GM23338 (cell line): ENCODE results near the gene MYO9A. TPM values are rescaled to one million over a fixed set of nuclear protein-coding genes. Genes with fewer than 3 reads are reported as not detected.
"Not testable (repeated sequence)": the region's sequence is repeated elsewhere in the genome, so short reads cannot be mapped to it uniquely, and the experiment has no call there.

Experiments used
- ATAC-seq: fragments of 200-7000 bp; cut with Tn5 transposase; 3 replicates; pipeline ENCODE4 v1.9.1; 2020
- DNase-seq: peaks from one replicate; pipeline ENCODE4 v3.0.0-alpha.2; 2015; ENCODE audit warnings: low spot score
- H2AFZ ChIP-seq: fragments of 200-600 bp; sonication (generic); 2 replicates; pipeline ENCODE4 v1.8.0; 2016; ENCODE audit warnings: antibody characterized with exemption, mild to moderate bottlenecking, moderate library complexity
- H3F3A ChIP-seq: fragments of 200-600 bp; sonication (generic); replicated peaks from 2 replicates; pipeline ENCODE4 v1.8.0; 2017; ENCODE audit warnings: antibody characterized with exemption, mixed run types, low read depth
- H3K27ac ChIP-seq: fragments of 200-600 bp; sonication (generic); 2 replicates; pipeline ENCODE4 v1.6.1; 2016; ENCODE audit warnings: low read depth
- H3K27me3 ChIP-seq: fragments of 200-600 bp; sonication (generic); 2 replicates; pipeline ENCODE4 v1.8.0; 2016; ENCODE audit warnings: mild to moderate bottlenecking, mixed run types, moderate library complexity; ENCODE audit not compliant: insufficient read depth
- H3K36me3 ChIP-seq: fragments of 200-600 bp; sonication (generic); 2 replicates; pipeline ENCODE4 v1.8.0; 2016; ENCODE audit warnings: mild to moderate bottlenecking; ENCODE audit not compliant: insufficient read depth
- H3K4me1 ChIP-seq: fragments of 200-600 bp; sonication (generic); 2 replicates; pipeline ENCODE4 v1.8.0; 2016; ENCODE audit warnings: mild to moderate bottlenecking, moderate library complexity; ENCODE audit not compliant: insufficient read depth
- H3K4me2 ChIP-seq: fragments of 200-600 bp; sonication (generic); 2 replicates; pipeline ENCODE4 v1.7.1; 2017; ENCODE audit warnings: mixed run types
- H3K4me3 ChIP-seq: fragments of 200-600 bp; sonication (generic); 2 replicates; pipeline ENCODE4 v1.6.1; 2016; ENCODE audit warnings: mixed run types
- H3K79me2 ChIP-seq: fragments of 200-600 bp; sonication (generic); replicated peaks from 2 replicates; pipeline ENCODE4 v1.8.0; 2017; ENCODE audit warnings: mild to moderate bottlenecking; ENCODE audit not compliant: insufficient read depth
- H3K9me2 ChIP-seq: fragments of 200-600 bp; sonication (generic); 2 replicates; pipeline ENCODE4 v1.8.0; 2017; ENCODE audit not compliant: insufficient read depth
- H4K20me1 ChIP-seq: fragments of 200-600 bp; sonication (generic); replicated peaks from 2 replicates; pipeline ENCODE4 v1.8.0; 2017; ENCODE audit warnings: mild to moderate bottlenecking; ENCODE audit not compliant: insufficient read depth
- H3K27ac Mint-ChIP-seq: 2 replicates; pipeline ENCODE4 v1.8.0; 2020; ENCODE audit warnings: inconsistent platforms, mild to moderate bottlenecking, moderate library complexity, mixed read lengths
- H3K27me3 Mint-ChIP-seq: 3 replicates; pipeline ENCODE4 v1.8.0; 2022; ENCODE audit warnings: low read depth, mild to moderate bottlenecking, moderate library complexity, mixed read lengths, inconsistent platforms; ENCODE audit not compliant: insufficient read depth, poor library complexity
- H3K36me3 Mint-ChIP-seq: 3 replicates; pipeline ENCODE4 v1.8.0; 2021; ENCODE audit warnings: low read depth, mild to moderate bottlenecking, inconsistent platforms, moderate library complexity, mixed read lengths
- H3K4me1 Mint-ChIP-seq: 3 replicates; pipeline ENCODE4 v1.8.0; 2020; ENCODE audit warnings: mild to moderate bottlenecking, inconsistent platforms, mixed read lengths
- H3K4me3 Mint-ChIP-seq: 3 replicates; pipeline ENCODE4 v1.8.0; 2021; ENCODE audit warnings: moderate library complexity, mild to moderate bottlenecking, inconsistent platforms, mixed read lengths
- H3K9me3 Mint-ChIP-seq: 3 replicates; pipeline ENCODE4 v1.8.0; 2020; ENCODE audit warnings: moderate library complexity, mild to moderate bottlenecking, inconsistent platforms, mixed read lengths
- CTCF ChIP-seq, 2 experiments: fragments of 200-600 bp in 1 of 2; sonication (generic) in 1 of 2; conservative IDR thresholded peaks; 2 replicates each; pipeline versions ENCODE4 v1.5.1 to v1.6.1; 2016 to 2017; ENCODE audit warnings: antibody characterized with exemption in 2 of 2, low read depth in 2 of 2, mild to moderate bottlenecking in 2 of 2, moderate library complexity in 1 of 2
- ETS1 ChIP-seq: IDR thresholded peaks from 2 replicates; pipeline ENCODE4 v1.6.1; 2016; ENCODE audit warnings: antibody characterized with exemption
- EZH2 ChIP-seq: fragments of 200-600 bp; sonication (generic); IDR thresholded peaks from one replicate; pipeline ENCODE4 v1.8.0; 2017; ENCODE audit warnings: antibody characterized with exemption, mild to moderate bottlenecking, low read depth; ENCODE audit not compliant: unreplicated experiment
- JUNB ChIP-seq: IDR thresholded peaks from one replicate; pipeline ENCODE4 v1.6.1; 2016; ENCODE audit warnings: antibody characterized with exemption; ENCODE audit not compliant: unreplicated experiment
- REST ChIP-seq: IDR thresholded peaks from one replicate; pipeline ENCODE4 v1.6.1; 2018; ENCODE audit warnings: antibody characterized with exemption; ENCODE audit not compliant: unreplicated experiment
- STAT1 ChIP-seq: IDR thresholded peaks from one replicate; pipeline ENCODE4 v1.6.1; 2016; ENCODE audit warnings: antibody characterized with exemption; ENCODE audit not compliant: unreplicated experiment
- ZNF114 ChIP-seq: fragments of 250-450 bp; sonication (Bioruptor Pico); IDR thresholded peaks from 2 replicates; pipeline ENCODE4 v1.5.0; 2020; ENCODE audit warnings: mild to moderate bottlenecking, moderate library complexity
- ZNF331 ChIP-seq: fragments of 250-450 bp; sonication (Bioruptor Pico); IDR thresholded peaks from 2 replicates; pipeline ENCODE4 v1.5.0; 2020; ENCODE audit warnings: low read depth, mild to moderate bottlenecking, moderate library complexity
- polyA plus RNA-seq: library from polyadenylated mRNA; unstranded; fragments of >200 nt; fragmentation: Nextera tagmentation; extraction: Ambion mirVana; gene quantifications from 2 replicates; pipeline ENCODE4 v1.2.1, GENCODE V29; 2016
- total RNA-seq: library from RNA; depleted of rRNA; stranded (reverse); fragments of >200 nt; shearing (Covaris generic); gene quantifications from 2 replicates; pipeline ENCODE4 v1.2.3, GENCODE V29; 2014

Gene MYO9A
- total and polyA plus RNA-seq, 2 experiments from 2014 or later, result 11.6 to 32.8 TPM

GRCh38 chr15:72074335-72075060 is 43.5 kb downstream of the MYO9A start:
- DNase-seq (no peak), ATAC-seq (no peak)
- Histone ChIP-seq H3K27ac (no peak overlapping the region), H3F3A (no peaks in the 10 kb centered on the region), H3K36me3 (no peaks in the 10 kb centered on the region), H3K4me2 (no peak overlapping the region), H3K27me3 (no peaks in the 10 kb centered on the region), H4K20me1 (peaks cover 13% of the 10 kb centered on the region; the same call in 1 of the 2 replicates), H3K4me1 (peaks cover 2% of the 10 kb centered on the region; the same call in 1 of the 2 replicates), H3K9me2 (no peaks in the 10 kb centered on the region), H2AFZ (no peak overlapping the region), H3K79me2 (peaks cover 8% of the 10 kb centered on the region), H3K4me3 (no peak overlapping the region)
- no peaks in the 10 kb centered on the region for H3K4me1 Mint-ChIP-seq
- H3K27ac Mint-ChIP-seq, result no peak overlapping the region
- no peaks in the 10 kb centered on the region for H3K36me3 Mint-ChIP-seq
- no peaks in the 10 kb centered on the region for H3K9me3 Mint-ChIP-seq
- TF ChIP-seq JUNB, result no peak
- TF ChIP-seq ZNF331, result no peak
- TF ChIP-seq ETS1, result no peak
- TF ChIP-seq EZH2, result no peak
- no peak for TF ChIP-seq STAT1
- no peak for TF ChIP-seq CTCF (conservative IDR thresholded peaks at IDR 0.05; ENCODE audit: low read depth in 2 of 2)
- TF ChIP-seq ZNF114 (CRISPR knock-in tag), result no peak
- TF ChIP-seq REST, result no peak
- H3K4me3 Mint-ChIP-seq, result no peak overlapping the region
- H3K27me3 Mint-ChIP-seq, result peaks cover 4% of the 10 kb centered on the region

- peaks cover 16% of the 10 kb centered on the region for H3K79me2 ChIP-seq
- not testable (repeated sequence) for H3K27ac ChIP-seq, H2AFZ ChIP-seq, H3K4me1 ChIP-seq, H3K27me3 Mint-ChIP-seq, H3K9me3 Mint-ChIP-seq, H3K4me2 ChIP-seq, H3K4me3 Mint-ChIP-seq, H3K4me3 ChIP-seq, ATAC-seq, H3K9me2 ChIP-seq, DNase-seq, H3F3A ChIP-seq, H3K36me3 ChIP-seq, H3K27me3 ChIP-seq, H3K27ac Mint-ChIP-seq, H3K4me1 Mint-ChIP-seq, H3K36me3 Mint-ChIP-seq, H4K20me1 ChIP-seq
Observed at GRCh38 chr15:72071448-72071825, 46.5 kb downstream of the MYO9A start.
